WI38 (cell line): ENCODE results near the gene ANKRD23.

ENCODE experiments used
- H3K4me3 ChIP-seq: 2 replicates; pipeline ENCODE4 v1.5.1; 2011; ENCODE audit warnings: low read depth, mild to moderate bottlenecking, control low read depth, low read length
- CTCF ChIP-seq: IDR thresholded peaks from 2 replicates; pipeline ENCODE4 v1.5.1; 2012; ENCODE audit warnings: low read depth, mild to moderate bottlenecking, control low read depth, low read length

The ANKRD23 gene

GRCh38 chr2:96859099-96859649 lies 15.4 kb upstream of the ANKRD23 start:
- no peak overlapping the region for H3K4me3 ChIP-seq
- no peak for TF ChIP-seq CTCF

- H3K4me3 ChIP-seq, result peak within 1 kb of the TSS; percentile 81
- peak; percentile 72 for TF ChIP-seq CTCF
These were observed 14.0 kb upstream of the ANKRD23 start, which contains the start of gene ANKRD39 for GRCh38 chr2:96857667-96858372. ANKRD39 (minus strand) TSS chr2:96858016; CDS start chr2:96857987, 29 bp downstream.

- no peak for TF ChIP-seq CTCF
- H3K4me3 ChIP-seq, result peak overlapping the region; percentile 81
These were observed 13.2 kb upstream of the ANKRD23 start for GRCh38 chr2:96856776-96857666.

GRCh38 chr2:96853321-96853720 lies 9.5 kb upstream of the ANKRD23 start:
- no peak for TF ChIP-seq CTCF
- H3K4me3 ChIP-seq, result no peak overlapping the region

- TF ChIP-seq CTCF, result no peak
- no peak overlapping the region for H3K4me3 ChIP-seq
These were observed 8.8 kb upstream of the ANKRD23 start for GRCh38 chr2:96852667-96853066.

- no peak for TF ChIP-seq CTCF
- no peak overlapping the region for H3K4me3 ChIP-seq
These were observed 4.4 kb upstream of the ANKRD23 start for GRCh38 chr2:96848264-96848663.
